NT2/D1 (cell line): Measurements from ENCODE around the gene ATAD2B.

Source experiments
- SUZ12 ChIP-seq: IDR thresholded peaks from 2 replicates; pipeline ENCODE4 v1.6.1; 2011; ENCODE audit not compliant: insufficient read length, insufficient read depth; ENCODE audit errors: extremely low read depth
- YY1 ChIP-seq: IDR thresholded peaks from 2 replicates; pipeline ENCODE4 v1.6.1; 2011; ENCODE audit not compliant: insufficient read length, insufficient read depth
- ZNF274 ChIP-seq: IDR thresholded peaks from 2 replicates; pipeline ENCODE4 v1.6.1; 2011; ENCODE audit warnings: mild to moderate bottlenecking, low read depth, low read length

DNA sequence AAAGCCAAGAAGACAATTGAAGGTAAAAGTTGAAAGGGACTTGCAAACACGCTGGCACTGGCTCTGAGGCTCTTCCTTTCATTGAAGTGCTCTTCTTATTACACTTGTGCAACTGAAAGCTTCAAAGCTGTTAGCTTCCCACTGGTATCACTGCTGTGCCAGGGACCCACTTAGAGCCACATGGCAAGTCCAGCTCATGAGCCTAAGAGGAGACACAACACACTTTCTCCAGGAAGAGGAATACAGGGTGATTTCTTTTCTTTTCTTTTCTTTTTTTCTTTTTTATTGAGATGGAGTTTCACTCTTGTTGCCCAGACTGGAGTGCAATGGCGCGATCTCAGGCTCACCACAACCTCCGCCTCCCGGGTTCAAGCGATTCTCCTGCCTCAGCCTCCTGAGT lies 218.2 kb downstream of the ATAD2B start:
- TF ChIP-seq ZNF274 (no peak), SUZ12 (no peak), YY1 (no peak)
